Measurements from ENCODE around the gene OR7D2.

The OR7D2 gene

GRCh38 chr19:9140159-9140874 lies 38.5 kb upstream of the OR7D2 start, which contains the start of gene ZNF317:
Gene ZNF317, plus strand, starts transcription at chr19:9140397. Its CDS starts 15,620 bp downstream, at chr19:9156017.
- peak within 1 kb of the TSS; percentile 90 for H3K4me2 ChIP-seq (ENCODE audit: low read length)
- H3K9me3 ChIP-seq (ENCODE audit: low read length): peaks cover 16% of the 10 kb centered on the region
- H2AFZ ChIP-seq (ENCODE audit: low read length): peak within 1 kb of the TSS; percentile 73
- TF ChIP-seq, protein P1, sequence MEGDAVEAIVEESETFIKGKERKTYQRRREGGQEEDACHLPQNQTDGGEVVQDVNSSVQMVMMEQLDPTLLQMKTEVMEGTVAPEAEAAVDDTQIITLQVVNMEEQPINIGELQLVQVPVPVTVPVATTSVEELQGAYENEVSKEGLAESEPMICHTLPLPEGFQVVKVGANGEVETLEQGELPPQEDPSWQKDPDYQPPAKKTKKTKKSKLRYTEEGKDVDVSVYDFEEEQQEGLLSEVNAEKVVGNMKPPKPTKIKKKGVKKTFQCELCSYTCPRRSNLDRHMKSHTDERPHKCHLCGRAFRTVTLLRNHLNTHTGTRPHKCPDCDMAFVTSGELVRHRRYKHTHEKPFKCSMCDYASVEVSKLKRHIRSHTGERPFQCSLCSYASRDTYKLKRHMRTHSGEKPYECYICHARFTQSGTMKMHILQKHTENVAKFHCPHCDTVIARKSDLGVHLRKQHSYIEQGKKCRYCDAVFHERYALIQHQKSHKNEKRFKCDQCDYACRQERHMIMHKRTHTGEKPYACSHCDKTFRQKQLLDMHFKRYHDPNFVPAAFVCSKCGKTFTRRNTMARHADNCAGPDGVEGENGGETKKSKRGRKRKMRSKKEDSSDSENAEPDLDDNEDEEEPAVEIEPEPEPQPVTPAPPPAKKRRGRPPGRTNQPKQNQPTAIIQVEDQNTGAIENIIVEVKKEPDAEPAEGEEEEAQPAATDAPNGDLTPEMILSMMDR (IDR thresholded peaks at IDR 0.05; ENCODE audit: low read length): no peak
- TF ChIP-seq EZH2 (IDR thresholded peaks at IDR 0.05; ENCODE audit: borderline replicate concordance, low read length): no peak
- no peaks in the 10 kb centered on the region for H3K27me3 ChIP-seq (ENCODE audit: insufficient read depth, low read length)
- H3K4me1 ChIP-seq (ENCODE audit: insufficient read depth, low read length, severe bottlenecking): peaks cover 19% of the 10 kb centered on the region
- peak within 1 kb of the TSS; percentile 97 for H3K4me3 ChIP-seq (ENCODE audit: low read depth, low read length, poor library complexity, severe bottlenecking)
- H3F3A ChIP-seq (ENCODE audit: insufficient read depth, low read length): no peaks in the 10 kb centered on the region
- peak within 1 kb of the TSS; percentile 43 for H3K27ac ChIP-seq (ENCODE audit: low read depth, low read length, poor library complexity, severe bottlenecking)
- H3K9me2 ChIP-seq (ENCODE audit: low read depth, low read length): no peaks in the 10 kb centered on the region
- H3K79me2 ChIP-seq (ENCODE audit: insufficient read depth, low read length): peaks cover 50% of the 10 kb centered on the region
- peaks cover 32% of the 10 kb centered on the region for H3K36me3 ChIP-seq (ENCODE audit: insufficient read depth, low read length)
- peak within 1 kb of the TSS; percentile 95 for H3K9ac ChIP-seq (ENCODE audit: low read length)
- H4K20me1 ChIP-seq (ENCODE audit: insufficient read depth, low read length): no peaks in the 10 kb centered on the region

DNA sequence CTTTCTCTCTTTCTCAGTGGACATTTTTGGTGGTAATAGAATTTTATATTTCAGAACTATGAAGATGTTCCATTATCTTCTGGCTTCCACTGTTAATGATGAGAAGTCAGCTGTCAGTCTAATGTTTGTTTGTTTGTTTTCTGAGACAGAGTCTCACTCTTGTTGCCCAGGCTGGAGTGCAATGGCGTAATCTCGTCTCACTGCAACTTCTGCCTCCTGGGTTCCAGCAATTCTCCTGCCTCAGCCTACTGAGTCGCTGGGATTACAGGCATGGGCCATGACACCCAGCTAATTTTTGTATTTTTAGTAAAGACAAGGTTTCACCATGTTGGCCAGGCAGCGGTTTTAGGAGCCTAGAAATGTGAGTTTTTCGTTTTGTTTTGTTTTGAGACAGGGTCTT lies 33.9 kb upstream of the OR7D2 start:
- Histone ChIP-seq H3F3A (ENCODE audit: insufficient read depth, low read length) (no peaks in the 10 kb centered on the region), H2AFZ (ENCODE audit: low read length) (no peak overlapping the region), H3K79me2 (ENCODE audit: insufficient read depth, low read length) (peaks cover 94% of the 10 kb centered on the region), H3K9ac (ENCODE audit: low read length) (no peak overlapping the region), H3K27ac (ENCODE audit: low read depth, low read length, poor library complexity, severe bottlenecking) (no peak overlapping the region), H3K36me3 (ENCODE audit: insufficient read depth, low read length) (peaks cover 74% of the 10 kb centered on the region), H3K4me1 (ENCODE audit: insufficient read depth, low read length, severe bottlenecking) (peaks cover 10% of the 10 kb centered on the region), H3K9me2 (ENCODE audit: low read depth, low read length) (no peaks in the 10 kb centered on the region), H3K4me3 (ENCODE audit: low read depth, low read length, poor library complexity, severe bottlenecking) (no peak overlapping the region), H3K9me3 (ENCODE audit: low read length) (peaks cover 36% of the 10 kb centered on the region), H3K4me2 (ENCODE audit: low read length) (no peak overlapping the region), H3K27me3 (ENCODE audit: insufficient read depth, low read length) (no peaks in the 10 kb centered on the region), H4K20me1 (ENCODE audit: insufficient read depth, low read length) (no peaks in the 10 kb centered on the region)
- TF ChIP-seq, protein P1 (IDR thresholded peaks at IDR 0.05; ENCODE audit: low read length): no peak
- no peak for TF ChIP-seq EZH2 (IDR thresholded peaks at IDR 0.05; ENCODE audit: borderline replicate concordance, low read length)

GRCh38 chr19:9146882-9147281 lies 31.9 kb upstream of the OR7D2 start:
- Histone ChIP-seq H3K4me3 (ENCODE audit: low read depth, low read length, poor library complexity, severe bottlenecking) (no peak overlapping the region), H3K36me3 (ENCODE audit: insufficient read depth, low read length) (peaks cover 82% of the 10 kb centered on the region), H3K9ac (ENCODE audit: low read length) (no peak overlapping the region), H3K79me2 (ENCODE audit: insufficient read depth, low read length) (peaks cover 96% of the 10 kb centered on the region), H2AFZ (ENCODE audit: low read length) (no peak overlapping the region), H3K4me2 (ENCODE audit: low read length) (no peak overlapping the region), H3K27me3 (ENCODE audit: insufficient read depth, low read length) (no peaks in the 10 kb centered on the region), H3K9me3 (ENCODE audit: low read length) (peaks cover 40% of the 10 kb centered on the region), H3K4me1 (ENCODE audit: insufficient read depth, low read length, severe bottlenecking) (peaks cover under 1% of the 10 kb centered on the region), H3F3A (ENCODE audit: insufficient read depth, low read length) (no peaks in the 10 kb centered on the region), H4K20me1 (ENCODE audit: insufficient read depth, low read length) (no peaks in the 10 kb centered on the region), H3K27ac (ENCODE audit: low read depth, low read length, poor library complexity, severe bottlenecking) (no peak overlapping the region), H3K9me2 (ENCODE audit: low read depth, low read length) (no peaks in the 10 kb centered on the region)
- no peak for TF ChIP-seq EZH2 (IDR thresholded peaks at IDR 0.05; ENCODE audit: borderline replicate concordance, low read length)
- TF ChIP-seq, protein P1 (IDR thresholded peaks at IDR 0.05; ENCODE audit: low read length): no peak

Data from OCI-LY1 (cell line).